A673 (cell line): ENCODE results near the gene APOL6. TPM values are rescaled to one million over a fixed set of nuclear protein-coding genes. Genes with fewer than 3 reads are reported as not detected.

ENCODE experiments used
- BruUV-seq: library from RNA; stranded (reverse); fragments of 400-500 nt; replicated peaks from 2 replicates; lab custom pipeline; 2021; lab: Mats Ljungman, UMichigan
- CTCF ChIA-PET: fragments of 300-600 bp; sonication (Branson Sonifier 250); formaldehyde crosslinking; loops from one replicate; lab custom pipeline; 2022; ENCODE audit warnings: antibody characterized with exemption; lab: Charles Lee
- POLR2A ChIA-PET: fragments of 300-600 bp; sonication (Branson Sonifier 250); formaldehyde crosslinking; loops from one replicate; lab custom pipeline; 2022; ENCODE audit warnings: antibody characterized with exemption; ENCODE audit not compliant: low non-redundant PET; lab: Charles Lee
- DNase-seq: peaks from one replicate; pipeline ENCODE4 v3.0.0-alpha.2; 2015; ENCODE audit warnings: low spot score
- H3K27ac ChIP-seq: fragments of 200-600 bp; sonication (generic); 2 replicates; pipeline ENCODE4 v1.5.1; 2016; ENCODE audit warnings: mixed run types, low read depth, mild to moderate bottlenecking, mixed read lengths, antibody characterized with exemption, low read length; ENCODE audit not compliant: poor library complexity, severe bottlenecking
- H3K27me3 ChIP-seq: fragments of 200-600 bp; sonication (generic); replicated peaks from 2 replicates; pipeline ENCODE4 v1.6.1; 2017; ENCODE audit warnings: mixed run types, low read depth, mild to moderate bottlenecking, mixed read lengths, antibody characterized with exemption, low read length; ENCODE audit not compliant: insufficient read depth, poor library complexity
- H3K36me3 ChIP-seq: fragments of 200-600 bp; sonication (generic); 2 replicates; pipeline ENCODE4 v1.6.1; 2016; ENCODE audit warnings: mixed run types, mild to moderate bottlenecking, mixed read lengths, antibody characterized with exemption, low read length; ENCODE audit not compliant: insufficient read depth, poor library complexity, severe bottlenecking
- H3K4me1 ChIP-seq: fragments of 200-600 bp; sonication (generic); 2 replicates; pipeline ENCODE4 v1.6.1; 2017; ENCODE audit warnings: mixed run types, mild to moderate bottlenecking, mixed read lengths, antibody characterized with exemption, low read length; ENCODE audit not compliant: insufficient read depth, poor library complexity, severe bottlenecking
- H3K4me3 ChIP-seq: fragments of 200-600 bp; sonication (generic); 2 replicates; pipeline ENCODE4 v1.5.1; 2016; ENCODE audit warnings: low read depth, mixed run types, mild to moderate bottlenecking, mixed read lengths, low read length; ENCODE audit not compliant: poor library complexity, severe bottlenecking
- H3K9me3 ChIP-seq: fragments of 200-600 bp; sonication (generic); 2 replicates; pipeline ENCODE4 v1.6.1; 2016; ENCODE audit warnings: mixed run types, low read depth, mild to moderate bottlenecking, mixed read lengths, antibody characterized with exemption, low read length; ENCODE audit not compliant: poor library complexity, severe bottlenecking
- EZH2 ChIP-seq: fragments of 200-600 bp; sonication (generic); IDR thresholded peaks from 2 replicates; pipeline ENCODE4 v1.6.1; 2017; ENCODE audit warnings: borderline replicate concordance, low read depth, mild to moderate bottlenecking, mixed read lengths, antibody characterized with exemption, low read length; ENCODE audit not compliant: poor library complexity, severe bottlenecking
- intact Hi-C: fragments of 100-400 bp; cut with micrococcal nuclease; formaldehyde crosslinking; loops from one replicate; pipeline ENCODE4 v1.10.0; 2022; ENCODE audit not compliant: unreplicated experiment
- total RNA-seq: library from RNA; stranded (reverse); gene quantifications from 2 replicates; pipeline ENCODE4 v1.2.3, GENCODE V29; 2021
- TF ChIP-seq, protein P1 (sequence below): fragments of 300-800, 200-600 bp; sonication (generic); conservative IDR thresholded peaks from 2 replicates; pipeline ENCODE4 v1.5.1; 2017; ENCODE audit warnings: low read depth, mild to moderate bottlenecking, antibody characterized with exemption, low read length, moderate library complexity, mixed read lengths

The APOL6 gene
- total RNA-seq, 1 experiment from 2014 or later = 6.3 TPM

DNA sequence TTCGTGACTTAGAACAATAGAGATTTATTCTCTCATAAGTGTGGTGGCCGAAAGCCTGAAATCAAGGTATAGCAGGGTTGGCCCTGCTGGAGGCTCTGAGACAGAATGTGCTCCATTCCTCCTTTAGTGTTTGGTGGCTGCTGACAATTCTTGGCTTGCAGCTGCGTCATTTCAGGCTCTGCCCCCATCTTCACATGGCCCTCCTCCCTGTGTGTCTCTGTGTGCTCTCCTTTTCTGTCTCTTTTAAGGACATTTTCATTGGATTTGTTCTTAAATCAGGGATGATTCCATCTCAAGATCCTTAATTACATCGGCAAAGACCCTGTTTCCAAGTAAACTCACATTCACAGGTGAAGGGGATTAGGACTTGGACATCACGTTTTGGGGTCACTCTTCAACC lies 10.2 kb upstream of the APOL6 start:
- intact Hi-C loops = no loop called here
- Histone ChIP-seq H3K4me1 (no peaks in the 10 kb centered on the region), H3K4me3 (no peak overlapping the region), H3K27me3 (no peaks in the 10 kb centered on the region), H3K36me3 (no peaks in the 10 kb centered on the region), H3K27ac (no peak overlapping the region), H3K9me3 (no peaks in the 10 kb centered on the region)
- ChIA-PET POLR2A (no interaction called here), CTCF (no interaction called here)
- TF ChIP-seq EZH2 = no peak
- TF ChIP-seq, protein P1, sequence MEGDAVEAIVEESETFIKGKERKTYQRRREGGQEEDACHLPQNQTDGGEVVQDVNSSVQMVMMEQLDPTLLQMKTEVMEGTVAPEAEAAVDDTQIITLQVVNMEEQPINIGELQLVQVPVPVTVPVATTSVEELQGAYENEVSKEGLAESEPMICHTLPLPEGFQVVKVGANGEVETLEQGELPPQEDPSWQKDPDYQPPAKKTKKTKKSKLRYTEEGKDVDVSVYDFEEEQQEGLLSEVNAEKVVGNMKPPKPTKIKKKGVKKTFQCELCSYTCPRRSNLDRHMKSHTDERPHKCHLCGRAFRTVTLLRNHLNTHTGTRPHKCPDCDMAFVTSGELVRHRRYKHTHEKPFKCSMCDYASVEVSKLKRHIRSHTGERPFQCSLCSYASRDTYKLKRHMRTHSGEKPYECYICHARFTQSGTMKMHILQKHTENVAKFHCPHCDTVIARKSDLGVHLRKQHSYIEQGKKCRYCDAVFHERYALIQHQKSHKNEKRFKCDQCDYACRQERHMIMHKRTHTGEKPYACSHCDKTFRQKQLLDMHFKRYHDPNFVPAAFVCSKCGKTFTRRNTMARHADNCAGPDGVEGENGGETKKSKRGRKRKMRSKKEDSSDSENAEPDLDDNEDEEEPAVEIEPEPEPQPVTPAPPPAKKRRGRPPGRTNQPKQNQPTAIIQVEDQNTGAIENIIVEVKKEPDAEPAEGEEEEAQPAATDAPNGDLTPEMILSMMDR = no peak
- BruUV-seq = no TSS peak
- DNase-seq = no peak

DNA sequence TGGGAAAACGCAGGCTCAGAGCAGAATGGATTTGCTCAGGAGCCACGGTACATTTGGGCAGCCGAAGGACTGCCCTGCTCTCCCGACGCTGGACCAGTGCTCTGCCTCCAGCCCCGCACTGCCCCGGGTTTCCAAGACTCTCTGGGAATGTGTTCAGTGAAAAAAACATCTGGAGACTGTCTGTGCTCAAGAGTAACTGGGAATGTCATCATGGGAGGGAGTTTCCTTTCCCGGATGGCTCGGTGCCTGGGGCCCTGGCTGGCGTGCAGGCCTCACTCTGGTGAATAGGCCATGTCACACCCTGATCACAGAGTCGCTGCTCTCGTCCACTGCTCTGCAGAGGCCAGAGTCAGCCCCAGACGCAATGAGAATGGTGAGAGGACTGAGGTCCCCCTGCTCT lies 9.8 kb upstream of the APOL6 start:
- CTCF ChIA-PET = no interaction called here
- no peak for DNase-seq
- Histone ChIP-seq H3K4me3 (no peak overlapping the region), H3K27ac (no peak overlapping the region), H3K9me3 (no peaks in the 10 kb centered on the region), H3K36me3 (no peaks in the 10 kb centered on the region), H3K4me1 (no peaks in the 10 kb centered on the region), H3K27me3 (no peaks in the 10 kb centered on the region)
- BruUV-seq = no TSS peak
- no peak for TF ChIP-seq EZH2
- TF ChIP-seq, protein P1 = no peak
- POLR2A ChIA-PET = no interaction called here
- intact Hi-C loops = no loop called here

DNA sequence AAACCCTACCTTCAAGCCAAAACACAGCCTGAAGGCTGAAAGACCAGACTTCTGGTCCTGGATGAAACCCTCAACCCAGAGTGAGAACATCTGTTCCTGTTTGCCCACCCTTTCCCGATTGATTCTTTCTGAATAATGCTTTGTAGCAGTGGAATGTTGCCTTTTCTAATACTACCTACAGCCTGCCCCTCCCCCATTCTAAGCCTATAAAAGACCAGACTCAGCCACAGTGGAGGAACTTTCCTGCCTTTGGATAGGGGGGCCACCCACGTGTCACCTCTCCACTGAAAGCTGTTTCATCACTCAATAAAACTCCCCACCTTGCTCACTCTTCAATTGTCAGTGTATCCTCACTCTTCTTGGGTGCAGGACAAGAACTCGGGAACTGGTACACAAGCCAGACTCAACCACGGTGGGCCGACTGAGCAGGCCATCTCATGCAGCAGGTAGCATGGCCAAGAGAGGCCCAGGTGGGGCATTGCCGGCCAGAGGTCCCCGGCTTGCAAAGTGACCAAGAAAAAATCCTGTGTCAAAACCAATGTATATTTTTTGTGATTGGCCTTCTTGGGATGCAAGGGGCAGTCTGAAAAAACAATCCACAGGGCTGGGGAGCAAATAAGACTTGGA lies 6.6 kb upstream of the APOL6 start:
- H3K4me3 ChIP-seq = no peak overlapping the region
- CTCF ChIA-PET = no interaction called here
- no peaks in the 10 kb centered on the region for H3K36me3 ChIP-seq
- no peaks in the 10 kb centered on the region for H3K9me3 ChIP-seq
- TF ChIP-seq, protein P1 = no peak
- no peak for TF ChIP-seq EZH2
- intact Hi-C loops = no loop called here
- H3K4me1 ChIP-seq = no peaks in the 10 kb centered on the region
- POLR2A ChIA-PET = interaction anchor here (0.6 kb wide), 1 partner anchor 234 kb away, joined by 3 read pairs; no protein-coding TSS in a partner anchor
- no TSS peak for BruUV-seq
- H3K27me3 ChIP-seq = no peaks in the 10 kb centered on the region
- H3K27ac ChIP-seq = no peak overlapping the region
- no peak for DNase-seq
